Measurements from ENCODE around the gene MAPK8IP2.
"Not testable (repeated sequence)": the region's sequence is repeated elsewhere in the genome, so short reads cannot be mapped to it uniquely, and the experiment has no call there.

MAPK8IP2 gene

GRCh38 chr22:50635591-50635990 lies 35.0 kb downstream of the MAPK8IP2 start:
- no peak for DNase-seq (ENCODE audit: low spot score)

- not testable (repeated sequence) for DNase-seq (ENCODE audit: low spot score)
These were observed 39.7 kb downstream of the MAPK8IP2 start for GRCh38 chr22:50640296-50640695.

GRCh38 chr22:50640857-50641647 lies 40.5 kb downstream of the MAPK8IP2 start:
- DNase-seq (ENCODE audit: low spot score) = no peak

GRCh38 chr22:50641696-50642607 lies 41.4 kb downstream of the MAPK8IP2 start:
- DNase-seq (ENCODE audit: low spot score) = peak; percentile 65

GRCh38 chr22:50643021-50643820 lies 42.6 kb downstream of the MAPK8IP2 start:
- not testable (repeated sequence) for DNase-seq (ENCODE audit: low spot score)

- not testable (repeated sequence) for DNase-seq (ENCODE audit: low spot score)
These were observed 43.2 kb downstream of the MAPK8IP2 start for GRCh38 chr22:50643821-50644101.

GRCh38 chr22:50653256-50653655 lies 52.7 kb downstream of the MAPK8IP2 start:
- DNase-seq (ENCODE audit: low spot score) = no peak

- DNase-seq (ENCODE audit: low spot score) = not testable (repeated sequence)
These were observed 54.1 kb downstream of the MAPK8IP2 start for GRCh38 chr22:50654664-50655063.

- DNase-seq (ENCODE audit: low spot score) = no peak
These were observed 55.8 kb downstream of the MAPK8IP2 start for GRCh38 chr22:50656122-50657070.

- no peak for DNase-seq (ENCODE audit: low spot score)
These were observed 57.3 kb downstream of the MAPK8IP2 start for GRCh38 chr22:50657925-50658324.

- DNase-seq (ENCODE audit: low spot score) = not testable (repeated sequence)
These were observed 59.1 kb downstream of the MAPK8IP2 start for GRCh38 chr22:50659711-50660110.

- no peak for DNase-seq (ENCODE audit: low spot score)
These were observed 59.7 kb downstream of the MAPK8IP2 start for GRCh38 chr22:50660306-50660705.

Measured in globus pallidus (tissue), 1 donor.